HEK293 (cell line): ENCODE data around the gene PSG4.

ENCODE experiments used
- KLF7 ChIP-seq: fragments of 450-650 bp; formaldehyde crosslinking; IDR thresholded peaks from 2 replicates; pipeline ENCODE4 v1.5.1; 2016; ENCODE audit warnings: missing biosample characterization, missing genetic modification characterization, borderline replicate concordance
- ZBTB21 ChIP-seq: fragments of 450-650 bp; formaldehyde crosslinking; IDR thresholded peaks from 2 replicates; pipeline ENCODE4 v1.5.1; 2017; ENCODE audit warnings: missing biosample characterization, missing genetic modification characterization
- ZNF266 ChIP-seq: fragments of 450-650 bp; formaldehyde crosslinking; IDR thresholded peaks from 2 replicates; pipeline ENCODE4 v1.5.1; 2016; ENCODE audit warnings: missing biosample characterization, missing genetic modification characterization, low read depth
- ZNF416 ChIP-seq: fragments of 450-650 bp; formaldehyde crosslinking; IDR thresholded peaks from 2 replicates; pipeline ENCODE4 v1.5.1; 2016; ENCODE audit warnings: missing biosample characterization, missing genetic modification characterization
- ZNF585B ChIP-seq: fragments of 450-650 bp; formaldehyde crosslinking; IDR thresholded peaks from 2 replicates; pipeline ENCODE4 v1.5.1; 2016; ENCODE audit warnings: missing biosample characterization, missing genetic modification characterization
- TF ChIP-seq, protein P1 (sequence below): fragments of 450-650 bp; formaldehyde crosslinking; IDR thresholded peaks from 2 replicates; pipeline ENCODE4 v1.5.1; 2016; ENCODE audit warnings: missing biosample characterization, missing genetic modification characterization, borderline replicate concordance
- TF ChIP-seq, protein P2 (sequence below): fragments of 450-650 bp; formaldehyde crosslinking; IDR thresholded peaks from 2 replicates; pipeline ENCODE4 v1.5.1; 2016; ENCODE audit warnings: missing biosample characterization, missing genetic modification characterization

DNA sequence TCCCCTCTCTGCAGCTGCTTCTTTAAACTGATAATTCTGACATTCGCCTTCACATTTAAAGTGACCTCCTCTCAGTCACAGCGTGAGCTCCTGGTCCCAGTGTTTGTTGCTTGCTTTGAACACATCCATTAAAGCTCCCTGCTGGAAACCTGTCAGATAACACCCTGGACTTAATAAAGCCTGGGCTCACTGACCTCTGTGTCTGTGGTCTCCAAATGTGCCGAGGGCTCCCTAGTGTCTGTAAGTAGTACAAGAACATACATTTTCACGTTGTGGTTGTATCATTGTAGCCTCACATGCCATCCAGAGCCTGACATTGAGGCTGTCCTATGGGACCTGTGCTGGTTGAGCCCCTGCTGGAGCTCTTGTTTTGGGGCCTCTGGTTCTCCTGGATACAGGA, 2.6 kb upstream of the PSG4 start:
- TF ChIP-seq KLF7, result no peak
- no peak for TF ChIP-seq ZBTB21 (tag by site-specific recombination)
- TF ChIP-seq, protein P1, sequence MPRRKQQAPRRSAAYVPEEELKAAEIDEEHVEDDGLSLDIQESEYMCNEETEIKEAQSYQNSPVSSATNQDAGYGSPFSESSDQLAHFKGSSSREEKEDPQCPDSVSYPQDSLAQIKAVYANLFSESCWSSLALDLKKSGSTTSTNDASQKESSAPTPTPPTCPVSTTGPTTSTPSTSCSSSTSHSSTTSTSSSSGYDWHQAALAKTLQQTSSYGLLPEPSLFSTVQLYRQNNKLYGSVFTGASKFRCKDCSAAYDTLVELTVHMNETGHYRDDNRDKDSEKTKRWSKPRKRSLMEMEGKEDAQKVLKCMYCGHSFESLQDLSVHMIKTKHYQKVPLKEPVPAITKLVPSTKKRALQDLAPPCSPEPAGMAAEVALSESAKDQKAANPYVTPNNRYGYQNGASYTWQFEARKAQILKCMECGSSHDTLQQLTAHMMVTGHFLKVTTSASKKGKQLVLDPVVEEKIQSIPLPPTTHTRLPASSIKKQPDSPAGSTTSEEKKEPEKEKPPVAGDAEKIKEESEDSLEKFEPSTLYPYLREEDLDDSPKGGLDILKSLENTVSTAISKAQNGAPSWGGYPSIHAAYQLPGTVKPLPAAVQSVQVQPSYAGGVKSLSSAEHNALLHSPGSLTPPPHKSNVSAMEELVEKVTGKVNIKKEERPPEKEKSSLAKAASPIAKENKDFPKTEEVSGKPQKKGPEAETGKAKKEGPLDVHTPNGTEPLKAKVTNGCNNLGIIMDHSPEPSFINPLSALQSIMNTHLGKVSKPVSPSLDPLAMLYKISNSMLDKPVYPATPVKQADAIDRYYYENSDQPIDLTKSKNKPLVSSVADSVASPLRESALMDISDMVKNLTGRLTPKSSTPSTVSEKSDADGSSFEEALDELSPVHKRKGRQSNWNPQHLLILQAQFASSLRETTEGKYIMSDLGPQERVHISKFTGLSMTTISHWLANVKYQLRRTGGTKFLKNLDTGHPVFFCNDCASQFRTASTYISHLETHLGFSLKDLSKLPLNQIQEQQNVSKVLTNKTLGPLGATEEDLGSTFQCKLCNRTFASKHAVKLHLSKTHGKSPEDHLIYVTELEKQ, result no peak
- TF ChIP-seq ZNF585B (tag by site-specific recombination), result no peak
- TF ChIP-seq ZNF266 (tag by site-specific recombination), result no peak
- TF ChIP-seq, protein P2, sequence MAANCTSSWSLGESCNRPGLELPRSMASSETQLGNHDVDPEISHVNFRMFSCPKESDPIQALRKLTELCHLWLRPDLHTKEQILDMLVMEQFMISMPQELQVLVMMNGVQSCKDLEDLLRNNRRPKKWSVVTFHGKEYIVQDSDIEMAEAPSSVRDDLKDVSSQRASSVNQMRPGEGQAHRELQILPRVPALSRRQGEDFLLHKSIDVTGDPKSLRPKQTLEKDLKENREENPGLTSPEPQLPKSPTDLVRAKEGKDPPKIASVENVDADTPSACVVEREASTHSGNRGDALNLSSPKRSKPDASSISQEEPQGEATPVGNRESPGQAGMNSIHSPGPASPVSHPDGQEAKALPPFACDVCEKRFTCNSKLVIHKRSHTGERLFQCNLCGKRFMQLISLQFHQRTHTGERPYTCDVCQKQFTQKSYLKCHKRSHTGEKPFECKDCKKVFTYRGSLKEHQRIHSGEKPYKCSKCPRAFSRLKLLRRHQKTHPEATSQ, result no peak
- no peak for TF ChIP-seq ZNF416 (tag by site-specific recombination)
